Measurements from ENCODE around the gene PAX3.

Gene PAX3

GRCh38 chr2:222280795-222281194 is 18.0 kb downstream of the PAX3 start:
- no peaks in the 10 kb centered on the region for H3K4me1 Mint-ChIP-seq (ENCODE audit: low read depth)
- H3K27ac Mint-ChIP-seq: no peak overlapping the region
- peaks cover 11% of the 10 kb centered on the region for H3K27me3 Mint-ChIP-seq
- no peak overlapping the region for H3K4me3 Mint-ChIP-seq
- no peaks in the 10 kb centered on the region for H3K36me3 Mint-ChIP-seq
- no peaks in the 10 kb centered on the region for H3K9me3 Mint-ChIP-seq (ENCODE audit: low read depth)

GRCh38 chr2:222272446-222273015 is 26.3 kb downstream of the PAX3 start:
- Mint-ChIP-seq H3K4me3 (no peak overlapping the region), H3K4me1 (ENCODE audit: low read depth) (no peaks in the 10 kb centered on the region), H3K27me3 (peaks cover 4% of the 10 kb centered on the region), H3K9me3 (ENCODE audit: low read depth) (no peaks in the 10 kb centered on the region), H3K27ac (no peak overlapping the region), H3K36me3 (no peaks in the 10 kb centered on the region)

GRCh38 chr2:222271854-222272253 is 26.9 kb downstream of the PAX3 start:
- no peaks in the 10 kb centered on the region for H3K9me3 Mint-ChIP-seq (ENCODE audit: low read depth)
- H3K36me3 Mint-ChIP-seq: no peaks in the 10 kb centered on the region
- no peak overlapping the region for H3K27ac Mint-ChIP-seq
- no peaks in the 10 kb centered on the region for H3K4me1 Mint-ChIP-seq (ENCODE audit: low read depth)
- H3K4me3 Mint-ChIP-seq: no peak overlapping the region
- H3K27me3 Mint-ChIP-seq: peaks cover 1% of the 10 kb centered on the region

GRCh38 chr2:222270396-222270795 is 28.4 kb downstream of the PAX3 start:
- no peaks in the 10 kb centered on the region for H3K9me3 Mint-ChIP-seq (ENCODE audit: low read depth)

GRCh38 chr2:222269132-222269531 is 29.7 kb downstream of the PAX3 start:
- Mint-ChIP-seq H3K9me3 (ENCODE audit: low read depth) (no peaks in the 10 kb centered on the region), H3K4me3 (no peak overlapping the region), H3K4me1 (ENCODE audit: low read depth) (no peaks in the 10 kb centered on the region), H3K27ac (no peak overlapping the region), H3K36me3 (no peaks in the 10 kb centered on the region), H3K27me3 (peaks cover 1% of the 10 kb centered on the region)

More at GRCh38 chr2:222270396-222270795, 28.4 kb downstream of the PAX3 start:
- Mint-ChIP-seq H3K27ac (no peak overlapping the region), H3K36me3 (no peaks in the 10 kb centered on the region), H3K4me1 (ENCODE audit: low read depth) (no peaks in the 10 kb centered on the region), H3K4me3 (no peak overlapping the region), H3K27me3 (peaks cover 1% of the 10 kb centered on the region)

- Mint-ChIP-seq H3K9me3 (ENCODE audit: low read depth) (no peaks in the 10 kb centered on the region), H3K4me3 (no peak overlapping the region), H3K27me3 (peaks cover 1% of the 10 kb centered on the region), H3K36me3 (no peaks in the 10 kb centered on the region), H3K27ac (no peak overlapping the region), H3K4me1 (ENCODE audit: low read depth) (no peaks in the 10 kb centered on the region)
These were observed 30.3 kb downstream of the PAX3 start for GRCh38 chr2:222268311-222268990.

- Mint-ChIP-seq H3K9me3 (ENCODE audit: low read depth) (no peaks in the 10 kb centered on the region), H3K4me1 (ENCODE audit: low read depth) (no peaks in the 10 kb centered on the region), H3K36me3 (no peaks in the 10 kb centered on the region), H3K27me3 (peaks cover 3% of the 10 kb centered on the region), H3K4me3 (no peak overlapping the region), H3K27ac (no peak overlapping the region)
These were observed 33.9 kb downstream of the PAX3 start for GRCh38 chr2:222264791-222265320.

GRCh38 chr2:222261504-222261903 is 37.3 kb downstream of the PAX3 start:
- no peak overlapping the region for H3K27ac Mint-ChIP-seq
- H3K4me1 Mint-ChIP-seq (ENCODE audit: low read depth): no peaks in the 10 kb centered on the region
- H3K36me3 Mint-ChIP-seq: no peaks in the 10 kb centered on the region
- H3K9me3 Mint-ChIP-seq (ENCODE audit: low read depth): no peaks in the 10 kb centered on the region
- H3K27me3 Mint-ChIP-seq: peaks cover 8% of the 10 kb centered on the region
- no peak overlapping the region for H3K4me3 Mint-ChIP-seq

- no peak overlapping the region for H3K27ac Mint-ChIP-seq
- H3K4me3 Mint-ChIP-seq: no peak overlapping the region
- no peaks in the 10 kb centered on the region for H3K36me3 Mint-ChIP-seq
- H3K27me3 Mint-ChIP-seq: peaks cover 13% of the 10 kb centered on the region
- H3K9me3 Mint-ChIP-seq (ENCODE audit: low read depth): no peaks in the 10 kb centered on the region
- H3K4me1 Mint-ChIP-seq (ENCODE audit: low read depth): no peaks in the 10 kb centered on the region
These were observed 41.2 kb downstream of the PAX3 start for GRCh38 chr2:222257645-222258044.

- Mint-ChIP-seq H3K27me3 (peaks cover 11% of the 10 kb centered on the region), H3K36me3 (no peaks in the 10 kb centered on the region), H3K4me3 (no peak overlapping the region), H3K9me3 (ENCODE audit: low read depth) (no peaks in the 10 kb centered on the region), H3K27ac (no peak overlapping the region), H3K4me1 (ENCODE audit: low read depth) (no peaks in the 10 kb centered on the region)
These were observed 42.5 kb downstream of the PAX3 start for GRCh38 chr2:222256250-222256649.

- H3K36me3 Mint-ChIP-seq: no peaks in the 10 kb centered on the region
- peaks cover 11% of the 10 kb centered on the region for H3K27me3 Mint-ChIP-seq
These were observed 43.7 kb downstream of the PAX3 start for GRCh38 chr2:222255090-222255489.

GRCh38 chr2:222250313-222250712 is 48.5 kb downstream of the PAX3 start:
- H3K27me3 Mint-ChIP-seq: peaks cover 2% of the 10 kb centered on the region
- H3K9me3 Mint-ChIP-seq (ENCODE audit: low read depth): no peaks in the 10 kb centered on the region
- H3K4me1 Mint-ChIP-seq (ENCODE audit: low read depth): no peaks in the 10 kb centered on the region
- no peak overlapping the region for H3K27ac Mint-ChIP-seq
- no peak overlapping the region for H3K4me3 Mint-ChIP-seq
- H3K36me3 Mint-ChIP-seq: no peaks in the 10 kb centered on the region

More at GRCh38 chr2:222255090-222255489, 43.7 kb downstream of the PAX3 start:
- no peak overlapping the region for H3K27ac Mint-ChIP-seq
- no peaks in the 10 kb centered on the region for H3K4me1 Mint-ChIP-seq (ENCODE audit: low read depth)
- H3K9me3 Mint-ChIP-seq (ENCODE audit: low read depth): no peaks in the 10 kb centered on the region
- H3K4me3 Mint-ChIP-seq: no peak overlapping the region

- Mint-ChIP-seq H3K27ac (no peak overlapping the region), H3K4me3 (no peak overlapping the region), H3K4me1 (ENCODE audit: low read depth) (no peaks in the 10 kb centered on the region), H3K27me3 (peaks cover 3% of the 10 kb centered on the region), H3K9me3 (ENCODE audit: low read depth) (no peaks in the 10 kb centered on the region), H3K36me3 (no peaks in the 10 kb centered on the region)
These were observed 49.4 kb downstream of the PAX3 start for GRCh38 chr2:222249444-222249843.

- no peak overlapping the region for H3K4me3 Mint-ChIP-seq
- H3K4me1 Mint-ChIP-seq (ENCODE audit: low read depth): no peaks in the 10 kb centered on the region
- H3K9me3 Mint-ChIP-seq (ENCODE audit: low read depth): no peaks in the 10 kb centered on the region
- peaks cover 2% of the 10 kb centered on the region for H3K27me3 Mint-ChIP-seq
- no peaks in the 10 kb centered on the region for H3K36me3 Mint-ChIP-seq
- no peak overlapping the region for H3K27ac Mint-ChIP-seq
These were observed 50.0 kb downstream of the PAX3 start for GRCh38 chr2:222248818-222249217.

- no peaks in the 10 kb centered on the region for H3K9me3 Mint-ChIP-seq (ENCODE audit: low read depth)
- peaks cover 2% of the 10 kb centered on the region for H3K27me3 Mint-ChIP-seq
- no peak overlapping the region for H3K4me3 Mint-ChIP-seq
- H3K4me1 Mint-ChIP-seq (ENCODE audit: low read depth): no peaks in the 10 kb centered on the region
- H3K36me3 Mint-ChIP-seq: no peaks in the 10 kb centered on the region
- H3K27ac Mint-ChIP-seq: no peak overlapping the region
These were observed 50.5 kb downstream of the PAX3 start for GRCh38 chr2:222248256-222248655.

- Mint-ChIP-seq H3K9me3 (ENCODE audit: low read depth) (no peaks in the 10 kb centered on the region), H3K27me3 (peaks cover 15% of the 10 kb centered on the region), H3K27ac (no peak overlapping the region), H3K4me1 (ENCODE audit: low read depth) (no peaks in the 10 kb centered on the region), H3K4me3 (no peak overlapping the region), H3K36me3 (no peaks in the 10 kb centered on the region)
These were observed 56.3 kb downstream of the PAX3 start for GRCh38 chr2:222242532-222242931.

Measured in activated naive CD8-positive, alpha-beta T cell (primary cell).